Large intestine (tissue), 3 donors: Measurements from ENCODE around the gene NFIC. TPM values are rescaled to one million over a fixed set of nuclear protein-coding genes. Genes with fewer than 3 reads are reported as not detected.
A peak's percentile ranks its signal among the peaks of the same experiment; 100 is the strongest.

Experiments used
- DNase-seq, 2 donors: peaks; one replicate each; pipeline versions ENCODE4 v3.0.0 to v3.0.0-alpha.2; 2013
- H3K27ac ChIP-seq: one replicate; pipeline ENCODE4 v1.5.1; 2013; ENCODE audit warnings: low read length
- H3K27me3 ChIP-seq: 2 replicates; pipeline ENCODE4 v1.6.1; 2013; ENCODE audit warnings: low read length; ENCODE audit not compliant: control insufficient read depth, insufficient read depth
- H3K36me3 ChIP-seq: 2 replicates; pipeline ENCODE4 v1.6.1; 2013; ENCODE audit warnings: low read length; ENCODE audit not compliant: control insufficient read depth, insufficient read depth
- H3K4me1 ChIP-seq: one replicate; pipeline ENCODE4 v1.6.1; 2013; ENCODE audit warnings: low read length; ENCODE audit not compliant: control insufficient read depth, insufficient read depth
- H3K4me3 ChIP-seq: one replicate; pipeline ENCODE4 v1.5.1; 2013; ENCODE audit warnings: low read length
- H3K9me3 ChIP-seq: one replicate; pipeline ENCODE4 v1.6.1; 2013; ENCODE audit warnings: mild to moderate bottlenecking, low read depth, low read length, moderate library complexity; ENCODE audit not compliant: control insufficient read depth
- WGBS: methylation state at CpG from one replicate; pipeline ENCODE4 v1.1.5; 2013; ENCODE audit warnings: low lambda C conversion rate; ENCODE audit not compliant: insufficient coverage; 5-methylcytosine and 5-hydroxymethylcytosine counted together
- polyA plus RNA-seq: library from polyadenylated mRNA; unstranded; fragments of 120-200 nt; gene quantifications from one replicate; pipeline ENCODE4 v1.2.1, GENCODE V29; 2013

The NFIC gene
- polyA plus RNA-seq, 1 donor, result 17.0 TPM

DNA sequence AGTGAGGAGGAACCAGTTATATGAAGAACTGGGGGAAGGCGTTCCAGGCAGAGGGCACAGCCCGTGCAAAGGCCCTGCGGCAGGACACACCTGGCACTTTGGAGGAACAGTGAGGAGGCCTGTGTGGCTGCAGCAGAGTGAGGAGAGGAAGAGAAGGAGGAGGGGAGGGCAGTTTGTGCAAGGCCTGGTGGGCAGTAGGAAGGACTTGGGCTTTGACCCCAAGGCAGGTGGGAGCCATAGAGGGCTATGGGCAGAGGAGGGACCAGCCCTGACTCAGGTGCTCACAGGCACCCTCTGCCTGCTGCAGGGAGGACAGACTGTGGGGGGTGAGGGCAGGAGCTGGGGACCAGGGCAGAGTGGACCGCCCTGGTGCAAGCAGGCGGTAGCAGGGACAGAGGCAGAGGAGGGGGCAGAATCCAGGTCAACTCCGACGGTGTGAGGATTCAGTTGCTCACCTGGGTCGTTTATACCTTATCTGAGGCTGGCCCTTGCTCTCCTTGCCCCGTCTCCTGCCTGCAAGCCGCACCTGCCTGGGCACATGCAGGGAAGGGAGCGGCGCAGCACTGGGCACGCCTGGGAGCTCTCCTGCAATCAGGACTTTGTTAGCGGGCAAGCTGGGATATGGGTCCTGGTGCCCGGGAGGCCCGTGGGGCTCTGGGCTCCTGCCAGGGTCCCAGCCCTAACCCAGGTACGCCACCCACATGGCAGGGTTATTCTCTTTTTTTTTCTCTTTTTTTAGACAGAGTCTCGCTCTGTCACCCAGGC lies 34.8 kb downstream of the NFIC start:
- no peaks in the 10 kb centered on the region for H3K9me3 ChIP-seq
- H3K4me1 ChIP-seq, result peaks cover 8% of the 10 kb centered on the region
- no peak for DNase-seq
- no peak overlapping the region for H3K27ac ChIP-seq
- WGBS, result no CpG with 5 or more reads among the region's 18 CpGs
- H3K36me3 ChIP-seq, result no peaks in the 10 kb centered on the region
- H3K27me3 ChIP-seq, result no peaks in the 10 kb centered on the region
- H3K4me3 ChIP-seq, result no peak overlapping the region

DNA sequence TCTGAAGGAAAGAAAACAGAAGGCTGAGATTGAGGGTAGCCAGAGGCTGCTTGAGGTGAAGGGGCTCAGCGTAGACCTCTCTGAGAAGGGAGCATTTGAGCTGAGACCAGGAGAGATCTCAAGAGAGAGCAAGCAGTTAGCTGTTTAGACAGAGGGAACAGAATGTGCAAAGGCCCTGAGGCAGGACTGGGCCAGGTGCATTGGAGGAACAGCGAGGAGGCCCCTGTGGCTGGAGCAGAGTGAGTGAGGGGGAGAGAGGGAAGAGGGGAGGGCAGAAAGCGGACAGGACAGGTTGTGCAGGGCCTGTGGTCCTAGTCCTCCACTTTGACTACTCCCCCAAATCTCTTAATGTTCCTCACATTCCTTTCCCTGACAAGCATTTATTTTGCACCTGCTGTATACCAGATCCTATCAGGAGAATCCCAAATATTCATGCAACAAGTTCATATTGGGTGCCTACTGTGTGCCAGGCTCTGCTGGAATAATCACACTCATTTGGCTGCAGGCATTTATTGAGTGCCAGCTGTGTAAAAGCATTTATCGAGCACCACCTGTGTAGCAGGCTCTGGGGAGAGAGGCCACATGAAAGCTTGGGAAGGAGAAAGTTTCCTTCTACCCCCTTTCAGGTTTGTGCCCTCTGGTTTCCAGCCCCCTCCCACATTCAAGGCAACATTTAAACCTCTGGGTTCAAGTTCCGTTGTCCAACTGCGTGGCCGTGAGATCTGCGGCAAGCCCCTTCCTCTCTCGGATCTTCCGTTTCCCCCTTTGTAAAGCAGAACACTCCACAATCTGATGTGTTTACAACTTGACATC lies 36.5 kb downstream of the NFIC start:
- peaks cover 8% of the 10 kb centered on the region for H3K4me1 ChIP-seq

DNA sequence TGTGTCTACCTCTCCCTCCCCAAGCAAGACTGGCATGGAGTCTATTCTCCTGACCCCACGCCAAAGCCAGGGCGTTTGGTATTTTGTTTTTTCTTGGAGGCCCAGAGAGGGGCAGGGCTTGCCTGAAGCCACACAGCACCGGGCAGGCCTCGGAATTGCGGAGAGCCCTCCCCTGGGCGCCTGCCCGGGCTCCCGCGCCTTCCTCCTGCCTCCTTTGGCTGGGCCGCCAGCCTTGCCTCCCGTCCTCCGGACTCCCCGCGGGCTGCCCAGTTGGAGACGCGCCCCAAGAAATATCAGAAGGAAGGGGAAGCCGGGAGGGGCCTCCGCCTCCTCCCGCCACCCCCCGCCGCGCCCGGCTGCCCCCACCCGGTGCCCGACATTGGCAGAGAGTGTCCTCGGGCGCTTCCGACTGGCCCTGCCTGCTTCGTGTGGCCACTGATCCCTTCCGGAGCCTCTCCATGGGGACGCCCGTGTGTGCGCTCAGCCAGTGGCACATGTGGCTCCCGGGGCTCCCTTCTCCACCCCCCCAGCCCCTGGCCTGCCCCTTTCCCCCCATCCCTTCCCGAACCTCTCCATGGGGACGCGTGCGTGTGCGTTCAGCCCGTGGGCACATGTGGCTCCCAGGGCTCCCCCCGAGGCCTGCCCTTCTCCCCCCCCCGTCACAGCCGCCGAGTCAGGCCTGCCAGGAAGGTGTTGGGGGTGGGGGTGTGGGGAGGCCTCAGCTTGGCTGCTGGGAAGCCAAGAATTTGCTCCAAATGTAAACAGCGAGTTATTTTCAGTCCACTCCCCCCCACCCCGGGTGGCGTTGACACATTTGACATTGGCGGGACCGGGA lies 37.3 kb downstream of the NFIC start:
- peak overlapping the region; percentile 97 for H3K27ac ChIP-seq
- H3K4me1 ChIP-seq, result peaks cover 8% of the 10 kb centered on the region
- DNase-seq, result peak; percentile 64 to 72
- H3K27me3 ChIP-seq, result no peaks in the 10 kb centered on the region
- no CpG with 5 or more reads among the region's 49 CpGs for WGBS
- no peaks in the 10 kb centered on the region for H3K9me3 ChIP-seq
- H3K4me3 ChIP-seq, result peak overlapping the region; percentile 40
- no peaks in the 10 kb centered on the region for H3K36me3 ChIP-seq

More for the DNA sequence above, 36.5 kb downstream of the NFIC start:
- Histone ChIP-seq H3K36me3 (no peaks in the 10 kb centered on the region), H3K27me3 (no peaks in the 10 kb centered on the region), H3K27ac (peak overlapping the region; percentile 97), H3K4me3 (no peak overlapping the region), H3K9me3 (no peaks in the 10 kb centered on the region)
- no CpG with 5 or more reads among the region's 10 CpGs for WGBS
- DNase-seq, result no peak

DNA sequence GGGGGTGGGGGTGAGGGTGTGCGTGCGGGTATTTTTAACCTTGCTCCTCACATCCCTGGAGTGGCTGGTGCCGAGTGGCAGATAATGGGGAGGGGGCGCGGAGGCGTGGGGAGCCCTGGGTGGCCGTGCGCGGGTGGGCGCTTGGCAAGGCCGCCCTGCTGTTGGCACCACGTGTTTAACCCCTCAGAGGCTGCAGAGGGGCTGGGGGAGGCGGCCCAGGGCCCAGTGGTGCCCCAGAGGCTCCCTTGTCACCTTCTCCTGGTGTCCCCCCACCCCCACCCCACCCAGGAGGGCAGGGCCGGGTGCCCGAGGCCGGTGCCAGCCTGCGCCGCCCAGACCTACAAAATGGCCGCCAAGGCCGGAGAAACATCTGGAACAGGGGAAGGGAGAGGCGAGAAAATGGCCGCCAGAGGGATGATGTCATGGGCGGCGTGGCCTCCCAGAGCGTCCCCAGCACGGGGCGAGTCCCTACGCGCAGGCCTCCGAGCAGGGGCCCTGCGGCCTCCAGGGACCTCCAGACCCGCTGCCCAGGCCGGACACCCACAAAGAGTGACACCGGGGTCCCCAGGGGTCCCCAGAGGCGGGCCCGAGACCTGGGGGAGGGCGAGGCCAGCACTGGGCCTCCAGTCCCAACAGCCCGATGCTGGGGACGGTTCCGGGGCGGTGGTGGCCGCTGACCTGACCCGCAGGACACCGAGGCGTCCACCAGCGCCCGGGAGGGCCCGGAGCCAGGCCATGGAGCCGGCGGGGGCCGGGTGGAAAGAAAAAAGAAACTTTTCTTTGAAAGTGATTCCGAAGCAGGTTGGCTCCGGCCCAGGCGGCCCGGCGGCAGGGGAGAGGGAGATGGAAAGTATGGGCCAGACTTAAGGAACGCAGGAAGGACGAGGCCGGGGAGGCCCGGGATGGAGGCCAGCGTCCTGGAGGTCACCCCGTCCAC lies 38.2 kb downstream of the NFIC start:
- peak; percentile 66 to 69 for DNase-seq
- H3K4me1 ChIP-seq, result peaks cover 8% of the 10 kb centered on the region

DNA sequence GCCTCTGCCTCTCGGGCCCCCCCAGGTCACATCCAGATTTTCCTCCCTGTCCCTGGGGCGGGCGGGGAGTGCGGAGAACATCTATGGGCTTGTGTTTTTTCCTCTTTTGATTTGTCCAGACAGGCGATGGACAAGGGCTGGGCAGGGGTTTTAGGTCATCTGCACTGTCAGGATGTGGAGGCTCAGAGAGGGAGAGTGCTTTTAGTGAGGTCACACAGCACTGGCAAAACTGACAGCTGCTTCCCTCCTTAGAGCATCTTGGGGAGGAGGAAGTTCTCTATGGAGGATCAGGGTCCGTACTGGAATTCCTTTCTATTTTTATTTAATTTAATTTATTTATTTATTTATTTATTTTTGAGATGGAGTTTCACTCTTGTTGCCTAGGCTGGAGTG lies 38.9 kb downstream of the NFIC start:
- Histone ChIP-seq H3K9me3 (no peaks in the 10 kb centered on the region), H3K27me3 (no peaks in the 10 kb centered on the region), H3K4me1 (peaks cover 8% of the 10 kb centered on the region), H3K27ac (peak overlapping the region; percentile 97), H3K4me3 (peak overlapping the region; percentile 40), H3K36me3 (no peaks in the 10 kb centered on the region)
- no peak for DNase-seq
- WGBS, result no CpG with 5 or more reads among the region's 6 CpGs

More for the DNA sequence above, 38.2 kb downstream of the NFIC start:
- WGBS, result 90% methylated on average over 2 of the region's 62 CpGs
- Histone ChIP-seq H3K27me3 (no peaks in the 10 kb centered on the region), H3K9me3 (no peaks in the 10 kb centered on the region), H3K36me3 (no peaks in the 10 kb centered on the region), H3K27ac (peak overlapping the region; percentile 97), H3K4me3 (peak overlapping the region; percentile 40)

DNA sequence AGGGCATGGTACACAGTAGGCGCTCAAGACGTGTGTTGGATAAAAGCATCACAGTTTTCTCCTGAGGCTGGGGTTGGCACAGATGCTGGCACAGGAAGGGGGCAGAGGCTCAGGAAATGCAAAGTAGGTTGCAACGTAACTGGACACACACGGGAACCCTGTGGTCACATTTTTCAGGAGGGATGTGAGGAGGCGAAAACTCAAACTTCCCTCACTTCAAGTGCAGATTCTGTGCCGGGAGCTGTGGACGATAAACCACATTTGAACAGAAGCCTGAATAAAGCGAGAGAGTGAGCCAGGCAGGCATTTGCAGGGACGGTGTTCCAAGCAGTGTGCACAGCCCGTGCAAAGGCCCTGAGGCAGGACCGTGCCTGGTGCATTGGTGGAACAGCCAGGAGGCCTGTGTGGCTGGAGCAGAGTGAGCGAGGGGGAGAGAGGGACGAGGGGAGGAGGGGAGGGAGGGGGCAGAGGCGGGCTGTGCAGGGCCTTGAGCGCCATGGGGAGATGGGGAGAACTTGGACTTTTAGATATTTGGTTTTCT lies 40.3 kb downstream of the NFIC start:
- Histone ChIP-seq H3K27me3 (no peaks in the 10 kb centered on the region), H3K27ac (no peak overlapping the region)
- no CpG with 5 or more reads among the region's 15 CpGs for whole genome bisulfite sequencing

DNA sequence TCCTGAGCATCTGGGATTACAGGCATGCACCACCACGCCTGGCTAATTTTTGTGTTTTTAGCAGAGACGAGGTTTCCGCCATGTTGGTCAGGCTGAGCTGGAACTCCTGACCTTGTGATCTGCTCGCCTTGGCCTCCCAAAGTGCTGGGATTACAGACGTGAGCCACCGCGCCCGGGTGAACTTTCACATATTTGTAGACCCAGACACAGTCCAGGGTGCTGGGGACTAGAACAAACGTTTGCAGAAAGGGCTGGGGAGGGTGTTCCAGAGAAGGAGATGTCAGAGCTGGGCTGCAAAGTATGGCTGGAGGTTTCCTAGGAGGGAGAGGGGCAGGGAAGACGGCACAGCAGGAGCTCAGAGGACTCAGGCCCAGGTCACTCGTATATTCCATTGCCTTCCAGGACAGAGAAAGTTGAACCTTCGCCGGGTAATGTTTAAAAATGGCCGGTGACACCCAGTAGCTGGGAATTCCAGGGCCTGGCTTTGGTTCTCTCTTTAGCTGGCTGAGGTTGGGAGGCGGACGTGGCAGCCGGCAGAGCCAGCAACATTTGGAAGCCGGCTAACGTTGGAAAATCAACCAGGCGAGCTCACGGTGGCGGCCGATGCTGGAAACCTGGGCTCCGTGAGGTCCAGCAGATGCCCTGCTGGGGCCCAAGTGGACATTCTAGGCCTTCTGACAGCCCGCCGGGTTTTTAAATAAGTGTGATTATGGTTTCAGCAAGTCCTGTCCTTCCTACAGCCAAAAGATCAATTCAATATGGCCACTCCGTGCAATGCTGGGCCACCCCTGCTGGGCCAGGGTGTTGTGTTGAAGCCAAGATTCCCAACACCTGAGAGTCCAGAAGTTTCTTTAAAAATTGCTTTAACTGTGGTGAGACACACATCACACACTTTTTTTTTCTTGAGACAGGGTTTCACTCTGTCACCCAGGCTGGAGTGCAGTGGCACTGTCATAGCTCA lies 41.5 kb downstream of the NFIC start:
- no CpG with 5 or more reads among the region's 27 CpGs for WGBS
- no peak for DNase-seq
- peak overlapping the region; percentile 4 for H3K4me3 ChIP-seq
- H3K4me1 ChIP-seq, result peaks cover 8% of the 10 kb centered on the region
- no peaks in the 10 kb centered on the region for H3K27me3 ChIP-seq
- H3K9me3 ChIP-seq, result no peaks in the 10 kb centered on the region
- H3K27ac ChIP-seq, result peak overlapping the region; percentile 62
- H3K36me3 ChIP-seq, result no peaks in the 10 kb centered on the region

More for the DNA sequence above, 40.3 kb downstream of the NFIC start:
- Histone ChIP-seq H3K4me3 (no peak overlapping the region), H3K36me3 (no peaks in the 10 kb centered on the region), H3K9me3 (no peaks in the 10 kb centered on the region), H3K4me1 (peaks cover 8% of the 10 kb centered on the region)
- DNase-seq, result no peak

DNA sequence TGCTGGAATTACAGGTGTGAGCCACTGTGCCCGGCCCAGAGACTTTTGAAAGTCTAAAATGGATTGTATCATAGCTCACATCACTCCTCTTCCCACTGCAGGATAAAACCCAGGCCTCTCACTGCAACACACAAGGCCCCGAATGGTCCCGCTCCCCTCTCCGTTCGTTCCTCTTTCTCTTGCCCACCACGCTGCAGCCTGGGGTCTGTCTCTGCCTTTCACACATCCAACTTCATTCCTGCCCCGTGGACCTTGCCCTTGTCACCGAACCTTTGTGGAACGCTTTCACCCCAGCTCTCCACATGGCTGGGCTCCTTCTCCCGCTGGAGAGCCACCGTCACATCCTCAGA lies 42.6 kb downstream of the NFIC start:
- Histone ChIP-seq H3K4me3 (no peak overlapping the region), H3K27ac (no peak overlapping the region), H3K36me3 (no peaks in the 10 kb centered on the region), H3K27me3 (no peaks in the 10 kb centered on the region), H3K9me3 (no peaks in the 10 kb centered on the region), H3K4me1 (peaks cover 3% of the 10 kb centered on the region)
- no peak for DNase-seq
- WGBS, result 80% methylated on average over 1 of the region's 11 CpGs
